ENCODE data around the gene CDH13.

CDH13 gene

GRCh38 chr16:82947698-82948097 lies 320.9 kb downstream of the CDH13 start:
- H4K91ac ChIP-seq (ENCODE audit: low read depth, low read length) = no peak overlapping the region
- H3K4me3 ChIP-seq (ENCODE audit: low read depth, low read length) = no peak overlapping the region
- H3K4ac ChIP-seq (ENCODE audit: low read depth, low read length) = no peak overlapping the region
- no peak overlapping the region for H3K14ac ChIP-seq (ENCODE audit: low read length)
- no peaks in the 10 kb centered on the region for H3K4me1 ChIP-seq (ENCODE audit: control insufficient read depth in 1 of 2, insufficient read depth in 2 of 2, low read length in 2 of 2)
- no peak overlapping the region for H2BK12ac ChIP-seq (ENCODE audit: low read length)
- no peak for DNase-seq
- H3K27ac ChIP-seq (ENCODE audit: low read depth, low read length) = no peak overlapping the region
- H3K79me2 ChIP-seq (ENCODE audit: control insufficient read depth, insufficient read depth, low read length, poor library complexity) = no peaks in the 10 kb centered on the region
- no peak overlapping the region for H3K4me2 ChIP-seq (ENCODE audit: low read length)
- no peaks in the 10 kb centered on the region for H3K27me3 ChIP-seq (ENCODE audit: insufficient read depth, low read length)
- H3K9me3 ChIP-seq (ENCODE audit: insufficient read depth, low read depth, low read length) = no peaks in the 10 kb centered on the region
- H4K8ac ChIP-seq (ENCODE audit: low read depth, low read length) = no peak overlapping the region
- no peaks in the 10 kb centered on the region for H3K79me1 ChIP-seq (ENCODE audit: low read length)
- H2AFZ ChIP-seq (ENCODE audit: insufficient read depth, low read length, poor library complexity) = no peak overlapping the region
- no peak overlapping the region for H2AK5ac ChIP-seq (ENCODE audit: low read length)
- no peak overlapping the region for H2BK5ac ChIP-seq (ENCODE audit: low read depth, low read length, poor library complexity)
- H4K12ac ChIP-seq (ENCODE audit: low read depth, low read length) = no peak overlapping the region
- H3K23ac ChIP-seq (ENCODE audit: low read length) = no peak overlapping the region
- H2BK120ac ChIP-seq (ENCODE audit: insufficient read depth, low read length, poor library complexity) = no peak overlapping the region
- no peak overlapping the region for H3K9ac ChIP-seq (ENCODE audit: low read length)
- no peaks in the 10 kb centered on the region for H3K36me3 ChIP-seq (ENCODE audit: control insufficient read depth in 1 of 2, insufficient read depth in 2 of 2, low read length in 2 of 2)
- no peak overlapping the region for H3K18ac ChIP-seq (ENCODE audit: low read length)

GRCh38 chr16:82949016-82949415 lies 322.2 kb downstream of the CDH13 start:
- H3K36me3 ChIP-seq (ENCODE audit: control insufficient read depth in 1 of 2, insufficient read depth in 2 of 2, low read length in 2 of 2) = no peaks in the 10 kb centered on the region
- H3K4me2 ChIP-seq (ENCODE audit: low read length) = no peak overlapping the region
- no peak overlapping the region for H4K91ac ChIP-seq (ENCODE audit: low read depth, low read length)
- H3K14ac ChIP-seq (ENCODE audit: low read length) = no peak overlapping the region
- H2BK5ac ChIP-seq (ENCODE audit: low read depth, low read length, poor library complexity) = no peak overlapping the region
- H3K9me3 ChIP-seq (ENCODE audit: insufficient read depth, low read depth, low read length) = no peaks in the 10 kb centered on the region
- H3K9ac ChIP-seq (ENCODE audit: low read length) = no peak overlapping the region
- H2AFZ ChIP-seq (ENCODE audit: insufficient read depth, low read length, poor library complexity) = no peak overlapping the region
- DNase-seq = no peak
- H4K12ac ChIP-seq (ENCODE audit: low read depth, low read length) = no peak overlapping the region
- WGBS (ENCODE audit: extremely low coverage, insufficient coverage, insufficient read length) = no CpG with 5 or more reads among the region's 5 CpGs
- H2AK5ac ChIP-seq (ENCODE audit: low read length) = no peak overlapping the region
- no peak overlapping the region for H3K18ac ChIP-seq (ENCODE audit: low read length)
- H3K79me1 ChIP-seq (ENCODE audit: low read length) = no peaks in the 10 kb centered on the region
- no peak overlapping the region for H3K27ac ChIP-seq (ENCODE audit: low read depth, low read length)
- no peaks in the 10 kb centered on the region for H3K4me1 ChIP-seq (ENCODE audit: control insufficient read depth in 1 of 2, insufficient read depth in 2 of 2, low read length in 2 of 2)
- H3K4ac ChIP-seq (ENCODE audit: low read depth, low read length) = no peak overlapping the region
- H2BK120ac ChIP-seq (ENCODE audit: insufficient read depth, low read length, poor library complexity) = no peak overlapping the region
- H3K27me3 ChIP-seq (ENCODE audit: insufficient read depth, low read length) = no peaks in the 10 kb centered on the region
- H3K79me2 ChIP-seq (ENCODE audit: control insufficient read depth, insufficient read depth, low read length, poor library complexity) = no peaks in the 10 kb centered on the region
- no peak overlapping the region for H3K23ac ChIP-seq (ENCODE audit: low read length)
- H3K4me3 ChIP-seq (ENCODE audit: low read depth, low read length) = no peak overlapping the region
- H2BK12ac ChIP-seq (ENCODE audit: low read length) = no peak overlapping the region
- no peak overlapping the region for H4K8ac ChIP-seq (ENCODE audit: low read depth, low read length)

- no peak overlapping the region for H2AFZ ChIP-seq (ENCODE audit: insufficient read depth, low read length, poor library complexity)
- no peak overlapping the region for H3K23ac ChIP-seq (ENCODE audit: low read length)
- H2BK12ac ChIP-seq (ENCODE audit: low read length) = no peak overlapping the region
- H2BK5ac ChIP-seq (ENCODE audit: low read depth, low read length, poor library complexity) = no peak overlapping the region
- no CpG with 5 or more reads among the region's 2 CpGs for whole genome bisulfite sequencing (ENCODE audit: extremely low coverage, insufficient coverage, insufficient read length)
- no peak overlapping the region for H3K4me3 ChIP-seq (ENCODE audit: low read depth, low read length)
- no peaks in the 10 kb centered on the region for H3K27me3 ChIP-seq (ENCODE audit: insufficient read depth, low read length)
- no peak overlapping the region for H2AK5ac ChIP-seq (ENCODE audit: low read length)
- H3K9ac ChIP-seq (ENCODE audit: low read length) = no peak overlapping the region
- H2BK120ac ChIP-seq (ENCODE audit: insufficient read depth, low read length, poor library complexity) = no peak overlapping the region
- no peak overlapping the region for H4K91ac ChIP-seq (ENCODE audit: low read depth, low read length)
- H4K12ac ChIP-seq (ENCODE audit: low read depth, low read length) = no peak overlapping the region
- no peak overlapping the region for H3K4ac ChIP-seq (ENCODE audit: low read depth, low read length)
- no peaks in the 10 kb centered on the region for H3K79me2 ChIP-seq (ENCODE audit: control insufficient read depth, insufficient read depth, low read length, poor library complexity)
- no peaks in the 10 kb centered on the region for H3K79me1 ChIP-seq (ENCODE audit: low read length)
- no peak overlapping the region for H3K4me2 ChIP-seq (ENCODE audit: low read length)
- H3K14ac ChIP-seq (ENCODE audit: low read length) = no peak overlapping the region
- DNase-seq = no peak
- no peaks in the 10 kb centered on the region for H3K9me3 ChIP-seq (ENCODE audit: insufficient read depth, low read depth, low read length)
- no peaks in the 10 kb centered on the region for H3K36me3 ChIP-seq (ENCODE audit: control insufficient read depth in 1 of 2, insufficient read depth in 2 of 2, low read length in 2 of 2)
- H3K4me1 ChIP-seq (ENCODE audit: control insufficient read depth in 1 of 2, insufficient read depth in 2 of 2, low read length in 2 of 2) = no peaks in the 10 kb centered on the region
- H3K27ac ChIP-seq (ENCODE audit: low read depth, low read length) = no peak overlapping the region
- no peak overlapping the region for H4K8ac ChIP-seq (ENCODE audit: low read depth, low read length)
- no peak overlapping the region for H3K18ac ChIP-seq (ENCODE audit: low read length)
Measured at GRCh38 chr16:82953517-82953916, 326.7 kb downstream of the CDH13 start.

- Histone ChIP-seq H2BK12ac (ENCODE audit: low read length) (no peak overlapping the region), H3K18ac (ENCODE audit: low read length) (no peak overlapping the region)
- WGBS (ENCODE audit: extremely low coverage, insufficient coverage, insufficient read length) = no CpG with 5 or more reads among the region's 8 CpGs
Measured at GRCh38 chr16:82954224-82954929, 327.6 kb downstream of the CDH13 start.

More at GRCh38 chr16:82954224-82954929, 327.6 kb downstream of the CDH13 start:
- Histone ChIP-seq H2BK5ac (ENCODE audit: low read depth, low read length, poor library complexity) (no peak overlapping the region), H3K79me2 (ENCODE audit: control insufficient read depth, insufficient read depth, low read length, poor library complexity) (no peaks in the 10 kb centered on the region), H3K23ac (ENCODE audit: low read length) (no peak overlapping the region), H3K4me3 (ENCODE audit: low read depth, low read length) (no peak overlapping the region), H3K4ac (ENCODE audit: low read depth, low read length) (no peak overlapping the region), H4K91ac (ENCODE audit: low read depth, low read length) (no peak overlapping the region), H3K79me1 (ENCODE audit: low read length) (no peaks in the 10 kb centered on the region), H3K4me2 (ENCODE audit: low read length) (no peak overlapping the region), H2BK120ac (ENCODE audit: insufficient read depth, low read length, poor library complexity) (no peak overlapping the region), H3K9ac (ENCODE audit: low read length) (no peak overlapping the region), H2AK5ac (ENCODE audit: low read length) (no peak overlapping the region), H3K4me1 (ENCODE audit: control insufficient read depth in 1 of 2, insufficient read depth in 2 of 2, low read length in 2 of 2) (no peaks in the 10 kb centered on the region), H3K36me3 (ENCODE audit: control insufficient read depth in 1 of 2, insufficient read depth in 2 of 2, low read length in 2 of 2) (no peaks in the 10 kb centered on the region), H2AFZ (ENCODE audit: insufficient read depth, low read length, poor library complexity) (no peak overlapping the region), H3K27ac (ENCODE audit: low read depth, low read length) (no peak overlapping the region), H4K12ac (ENCODE audit: low read depth, low read length) (no peak overlapping the region), H4K8ac (ENCODE audit: low read depth, low read length) (no peak overlapping the region), H3K14ac (ENCODE audit: low read length) (no peak overlapping the region), H3K9me3 (ENCODE audit: insufficient read depth, low read depth, low read length) (no peaks in the 10 kb centered on the region), H3K27me3 (ENCODE audit: insufficient read depth, low read length) (no peaks in the 10 kb centered on the region)
- DNase-seq = no peak

Data from trophoblast cell (in vitro differentiated cells and primary cell).